Upper lobe of left lung (tissue), 6 donors: ENCODE results near the gene SLC7A14. TPM values are rescaled to one million over a fixed set of nuclear protein-coding genes. Genes with fewer than 3 reads are reported as not detected.

Experiments used
- ATAC-seq, 2 donors: fragments of 200-7000 bp; cut with Tn5 transposase; one replicate each; pipeline ENCODE4 v1.9.1; 2022; ENCODE audit warnings: mild to moderate bottlenecking in 2 of 2, moderate library complexity in 2 of 2; ENCODE audit not compliant: low FRiP score in 2 of 2
- DNase-seq, 2 donors: peaks; one replicate each; pipeline ENCODE4 v3.0.0-alpha.2; 2019 to 2020
- H3K27ac ChIP-seq, 4 donors: fragments of 200-600 bp; sonication (generic); one replicate each; pipeline ENCODE4 v1.5.1; 2016 to 2019
- H3K27me3 ChIP-seq, 4 donors: fragments of 200-600 bp; sonication (generic); one replicate each; pipeline ENCODE4 v1.5.1; 2017 to 2019
- H3K36me3 ChIP-seq, 4 donors: fragments of 200-600 bp; sonication (generic); one replicate each; pipeline ENCODE4 v1.5.1; 2016 to 2019
- H3K4me1 ChIP-seq, 4 donors: fragments of 200-600 bp; sonication (generic); one replicate each; pipeline ENCODE4 v1.5.1; 2018 to 2019
- H3K4me3 ChIP-seq, 4 donors: fragments of 200-600 bp; sonication (generic); one replicate each; pipeline ENCODE4 v1.5.1; 2017 to 2019; ENCODE audit warnings: mild to moderate bottlenecking in 2 of 4, moderate library complexity in 1 of 4
- H3K9me3 ChIP-seq, 4 donors: fragments of 200-600 bp; sonication (generic); one replicate each; pipeline ENCODE4 v1.5.1; 2018 to 2019
- EP300 ChIP-seq, 4 donors: sonication (generic); formaldehyde crosslinking; IDR thresholded peaks; one replicate each; pipeline ENCODE4 v1.5.1; 2017; ENCODE audit warnings: antibody characterized with exemption in 4 of 4, control low read depth in 2 of 4
- POLR2A ChIP-seq, 4 donors: fragments of 450-650 bp; IDR thresholded peaks; one replicate each; pipeline ENCODE4 v1.5.1; 2016 to 2017; ENCODE audit warnings: antibody characterized with exemption in 4 of 4, mild to moderate bottlenecking in 2 of 4
- POLR2AphosphoS5 ChIP-seq, 2 donors: sonication (generic); formaldehyde crosslinking; IDR thresholded peaks; one replicate each; pipeline ENCODE4 v1.5.1; 2017; ENCODE audit warnings: antibody characterized with exemption in 2 of 2
- WGBS, 2 donors: methylation state at CpG; one replicate each; pipeline ENCODE4 v1.1.5; 2017 to 2018; 5-methylcytosine and 5-hydroxymethylcytosine counted together
- total RNA-seq, 6 donors: library from RNA; depleted of rRNA in 4 of 6; stranded (reverse); fragments of >200 nt in 4 of 6; gene quantifications; one replicate each; pipeline versions ENCODE4 v1.1.0 to v1.2.1, GENCODE V29; 2016 to 2021
- TF ChIP-seq, protein P1 (sequence below), 6 experiments: fragments of 450-650 bp in 4 of 6; fragments of 200-600 bp in 2 of 6; sonication (generic) in 2 of 6; IDR thresholded peaks; one replicate each; pipeline ENCODE4 v1.5.1; 2016 to 2019; ENCODE audit warnings: antibody characterized with exemption in 6 of 6
- donor health status: DM: no; HTN: no; CAD: no; lungs with moderate emphysema.
- donor health status: DM: no; HTN: yes; CAD: no; lungs with severe emphysema.

Gene SLC7A14
- total RNA-seq, 6 donors from 2014 or later, result 0.03 TPM; not detected in 5

- Histone ChIP-seq H3K4me3 (no peak overlapping the region), H3K36me3 (no peaks in the 10 kb centered on the region), H3K9me3 (no peaks in the 10 kb centered on the region), H3K27ac (no peak overlapping the region), H3K4me1 (no peaks in the 10 kb centered on the region), H3K27me3 (no peaks in the 10 kb centered on the region)
- TF ChIP-seq POLR2AphosphoS5 (IDR thresholded peaks at IDR 0.05) (no peak), EP300 (IDR thresholded peaks at IDR 0.05) (no peak), POLR2A (IDR thresholded peaks at IDR 0.05) (no peak)
- TF ChIP-seq, protein P1, sequence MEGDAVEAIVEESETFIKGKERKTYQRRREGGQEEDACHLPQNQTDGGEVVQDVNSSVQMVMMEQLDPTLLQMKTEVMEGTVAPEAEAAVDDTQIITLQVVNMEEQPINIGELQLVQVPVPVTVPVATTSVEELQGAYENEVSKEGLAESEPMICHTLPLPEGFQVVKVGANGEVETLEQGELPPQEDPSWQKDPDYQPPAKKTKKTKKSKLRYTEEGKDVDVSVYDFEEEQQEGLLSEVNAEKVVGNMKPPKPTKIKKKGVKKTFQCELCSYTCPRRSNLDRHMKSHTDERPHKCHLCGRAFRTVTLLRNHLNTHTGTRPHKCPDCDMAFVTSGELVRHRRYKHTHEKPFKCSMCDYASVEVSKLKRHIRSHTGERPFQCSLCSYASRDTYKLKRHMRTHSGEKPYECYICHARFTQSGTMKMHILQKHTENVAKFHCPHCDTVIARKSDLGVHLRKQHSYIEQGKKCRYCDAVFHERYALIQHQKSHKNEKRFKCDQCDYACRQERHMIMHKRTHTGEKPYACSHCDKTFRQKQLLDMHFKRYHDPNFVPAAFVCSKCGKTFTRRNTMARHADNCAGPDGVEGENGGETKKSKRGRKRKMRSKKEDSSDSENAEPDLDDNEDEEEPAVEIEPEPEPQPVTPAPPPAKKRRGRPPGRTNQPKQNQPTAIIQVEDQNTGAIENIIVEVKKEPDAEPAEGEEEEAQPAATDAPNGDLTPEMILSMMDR (IDR thresholded peaks at IDR 0.05), result no peak
- peak in 1 of 2 donors; percentile 85 for ATAC-seq
- DNase-seq, result no peak
- WGBS, 2 donors, result 82 to 88% methylated on average over 2 of the region's 2 CpGs
Measured at GRCh38 chr3:170493712-170494182, 92.1 kb downstream of the SLC7A14 start.

GRCh38 chr3:170491901-170492300 is 94.0 kb downstream of the SLC7A14 start:
- ATAC-seq, result no peak

GRCh38 chr3:170490828-170491560 is 94.9 kb downstream of the SLC7A14 start:
- DNase-seq, result no peak
- H3K4me3 ChIP-seq, result no peak overlapping the region
- no peaks in the 10 kb centered on the region for H3K4me1 ChIP-seq
- 93 to 97% methylated on average over 2 of the region's 2 CpGs for WGBS, 2 donors
- no peak for TF ChIP-seq POLR2A (IDR thresholded peaks at IDR 0.05)
- no peak for TF ChIP-seq POLR2AphosphoS5 (IDR thresholded peaks at IDR 0.05)
- TF ChIP-seq, protein P1 (IDR thresholded peaks at IDR 0.05), result no peak
- TF ChIP-seq EP300 (IDR thresholded peaks at IDR 0.05), result no peak
- ATAC-seq, result no peak
- H3K27ac ChIP-seq, result no peak overlapping the region
- no peaks in the 10 kb centered on the region for H3K36me3 ChIP-seq
- H3K9me3 ChIP-seq, result no peaks in the 10 kb centered on the region
- H3K27me3 ChIP-seq, result no peaks in the 10 kb centered on the region

More at GRCh38 chr3:170491901-170492300, 94.0 kb downstream of the SLC7A14 start:
- WGBS, 2 donors, result 96 to 99% methylated on average over 3 of the region's 3 CpGs
- H3K36me3 ChIP-seq, result no peaks in the 10 kb centered on the region
- no peak for DNase-seq
- no peak overlapping the region for H3K27ac ChIP-seq
- H3K27me3 ChIP-seq, result no peaks in the 10 kb centered on the region
- TF ChIP-seq POLR2A (IDR thresholded peaks at IDR 0.05) (no peak), POLR2AphosphoS5 (IDR thresholded peaks at IDR 0.05) (no peak), EP300 (IDR thresholded peaks at IDR 0.05) (no peak)
- TF ChIP-seq, protein P1 (IDR thresholded peaks at IDR 0.05), result no peak
- H3K4me3 ChIP-seq, result no peak overlapping the region
- no peaks in the 10 kb centered on the region for H3K4me1 ChIP-seq
- no peaks in the 10 kb centered on the region for H3K9me3 ChIP-seq

- 46 to 53% methylated on average over 4 of the region's 4 CpGs for WGBS, 2 donors
Measured at GRCh38 chr3:170488802-170489201, 97.1 kb downstream of the SLC7A14 start.

More at GRCh38 chr3:170488802-170489201, 97.1 kb downstream of the SLC7A14 start:
- H3K4me3 ChIP-seq, result no peak overlapping the region
- DNase-seq (no peak), ATAC-seq (no peak)
- no peaks in the 10 kb centered on the region for H3K4me1 ChIP-seq
- no peaks in the 10 kb centered on the region for H3K36me3 ChIP-seq
- no peaks in the 10 kb centered on the region for H3K9me3 ChIP-seq
- TF ChIP-seq, protein P1 (IDR thresholded peaks at IDR 0.05), result no peak
- no peak for TF ChIP-seq POLR2AphosphoS5 (IDR thresholded peaks at IDR 0.05)
- no peak for TF ChIP-seq EP300 (IDR thresholded peaks at IDR 0.05)
- TF ChIP-seq POLR2A (IDR thresholded peaks at IDR 0.05), result no peak
- H3K27me3 ChIP-seq, result no peaks in the 10 kb centered on the region
- no peak overlapping the region for H3K27ac ChIP-seq
